Glutamatergic neuron (in vitro differentiated cells): ENCODE measurements around the gene CMTM3. TPM values are rescaled to one million over a fixed set of nuclear protein-coding genes. Genes with fewer than 3 reads are reported as not detected.
"Not testable (repeated sequence)": the region's sequence is repeated elsewhere in the genome, so short reads cannot be mapped to it uniquely, and the experiment has no call there.

Experiments used
- DNase-seq: peaks from one replicate; pipeline ENCODE4 v3.0.0; 2022
- H3K27ac Mint-ChIP-seq: one replicate; pipeline ENCODE4 v1.8.0; 2020; ENCODE audit warnings: mild to moderate bottlenecking, mixed read lengths, inconsistent platforms; ENCODE audit not compliant: unreplicated experiment
- H3K27me3 Mint-ChIP-seq: one replicate; pipeline ENCODE4 v1.8.0; 2020; ENCODE audit warnings: mild to moderate bottlenecking, moderate library complexity, mixed read lengths, inconsistent platforms; ENCODE audit not compliant: unreplicated experiment
- H3K36me3 Mint-ChIP-seq: one replicate; pipeline ENCODE4 v1.8.0; 2020; ENCODE audit warnings: mild to moderate bottlenecking, mixed read lengths, inconsistent platforms; ENCODE audit not compliant: unreplicated experiment
- H3K4me1 Mint-ChIP-seq: one replicate; pipeline ENCODE4 v1.8.0; 2020; ENCODE audit warnings: mild to moderate bottlenecking, low read depth, mixed read lengths, inconsistent platforms; ENCODE audit not compliant: unreplicated experiment
- H3K4me3 Mint-ChIP-seq: one replicate; pipeline ENCODE4 v1.8.0; 2020; ENCODE audit warnings: mild to moderate bottlenecking, mixed read lengths, inconsistent platforms; ENCODE audit not compliant: unreplicated experiment
- H3K9me3 Mint-ChIP-seq: one replicate; pipeline ENCODE4 v1.8.0; 2020; ENCODE audit warnings: mild to moderate bottlenecking, moderate library complexity, mixed read lengths, inconsistent platforms; ENCODE audit not compliant: unreplicated experiment
- CTCF ChIP-seq: fragments of 200-600 bp; sonication (generic); IDR thresholded peaks from one replicate; pipeline ENCODE4 v1.5.0; 2021; ENCODE audit not compliant: partially characterized antibody, unreplicated experiment
- total RNA-seq: library from RNA; stranded (reverse); fragmentation: NEBNext Ultra II Directional; extraction: Animal tissue kit (Norgen Biotek cat#: 25700); gene quantifications from one replicate; pipeline ENCODE4 v1.2.1, GENCODE V29; 2021; ENCODE audit not compliant: unreplicated experiment

CMTM3 gene
- total RNA-seq, 1 donor from 2014 or later = 45.8 TPM

DNA sequence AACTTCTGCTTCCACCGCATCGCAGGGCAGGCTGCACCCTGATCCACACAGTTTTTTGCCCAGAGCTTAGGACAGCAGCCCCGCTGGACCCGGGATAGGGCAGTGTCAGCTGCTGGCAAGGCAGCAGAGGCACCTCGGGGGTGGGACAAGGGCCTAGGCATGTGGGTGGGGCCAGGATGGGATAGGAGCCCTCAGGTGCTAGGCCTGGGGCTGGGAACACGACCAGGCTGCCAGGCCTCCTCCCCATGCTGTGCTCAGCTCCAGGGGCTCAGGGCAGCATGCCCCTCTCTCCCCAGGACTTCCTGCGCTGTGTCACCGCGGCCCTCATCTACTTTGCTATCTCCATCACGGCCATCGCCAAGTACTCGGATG, 4.6 kb downstream of the CMTM3 start:
- DNase-seq = no peak
- Mint-ChIP-seq H3K36me3 (no peaks in the 10 kb centered on the region), H3K27ac (no peak overlapping the region), H3K4me1 (peaks cover 24% of the 10 kb centered on the region), H3K9me3 (peaks cover 7% of the 10 kb centered on the region), H3K4me3 (no peak overlapping the region), H3K27me3 (peaks cover 12% of the 10 kb centered on the region)
- no peak for TF ChIP-seq CTCF

DNA sequence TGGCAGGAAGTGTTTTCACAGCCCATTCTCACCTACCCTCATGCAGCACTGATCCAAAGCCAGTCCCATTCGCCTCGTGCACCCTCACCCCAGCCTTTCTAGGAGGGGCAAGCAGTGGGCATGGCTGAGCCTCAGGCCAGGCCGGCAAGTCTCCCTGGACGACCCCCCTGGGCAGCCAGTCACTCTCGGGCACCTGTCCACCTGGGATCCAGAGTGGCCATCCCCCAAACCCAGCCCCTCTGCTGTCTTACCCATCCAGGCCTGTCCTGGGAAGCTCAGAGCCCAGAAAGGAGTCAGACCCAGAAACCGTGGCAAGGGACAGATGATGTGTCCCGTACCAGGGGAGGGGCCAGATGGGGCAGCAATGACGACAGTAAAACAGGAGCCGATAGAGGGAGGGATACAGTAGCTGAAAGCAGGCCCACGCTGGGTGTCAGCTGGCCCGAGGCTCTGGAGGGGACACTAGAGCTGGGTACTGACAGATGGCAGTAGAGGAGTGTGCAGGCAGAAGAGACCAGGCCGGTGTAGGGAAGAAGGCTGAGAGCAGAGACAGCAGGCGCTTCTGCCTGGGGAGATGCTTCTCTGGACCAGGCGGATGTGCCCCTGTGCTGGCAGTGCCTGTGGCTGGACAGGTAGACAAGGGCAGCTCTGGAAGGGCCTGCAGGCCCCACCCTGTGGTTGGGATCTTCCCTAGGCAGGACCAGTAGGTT, 5.8 kb downstream of the CMTM3 start:
- Mint-ChIP-seq H3K36me3 (no peaks in the 10 kb centered on the region), H3K4me1 (peaks cover 24% of the 10 kb centered on the region)

GRCh38 chr16:66611911-66612310, 7.4 kb downstream of the CMTM3 start:
- H3K36me3 Mint-ChIP-seq = not testable (repeated sequence)

More for the DNA sequence above, 5.8 kb downstream of the CMTM3 start:
- H3K27me3 Mint-ChIP-seq = peaks cover 10% of the 10 kb centered on the region
- peak overlapping the region; percentile 61 for H3K4me3 Mint-ChIP-seq
- no peak for TF ChIP-seq CTCF
- peaks cover 7% of the 10 kb centered on the region for H3K9me3 Mint-ChIP-seq
- DNase-seq = peak; percentile 60
- peak overlapping the region; percentile 95 for H3K27ac Mint-ChIP-seq

GRCh38 chr16:66612422-66612821, 7.9 kb downstream of the CMTM3 start:
- H3K36me3 Mint-ChIP-seq = no peaks in the 10 kb centered on the region
- H3K27ac Mint-ChIP-seq = no peak overlapping the region
- DNase-seq = no peak
- H3K4me1 Mint-ChIP-seq = peaks cover 17% of the 10 kb centered on the region
- H3K4me3 Mint-ChIP-seq = no peak overlapping the region
- H3K9me3 Mint-ChIP-seq = peaks cover 7% of the 10 kb centered on the region
- TF ChIP-seq CTCF = no peak
- H3K27me3 Mint-ChIP-seq = peaks cover 7% of the 10 kb centered on the region

More at GRCh38 chr16:66611911-66612310, 7.4 kb downstream of the CMTM3 start:
- H3K4me1 Mint-ChIP-seq = peaks cover 20% of the 10 kb centered on the region
- not testable (repeated sequence) for H3K27ac Mint-ChIP-seq, H3K27me3 Mint-ChIP-seq, DNase-seq, H3K4me3 Mint-ChIP-seq, H3K9me3 Mint-ChIP-seq

GRCh38 chr16:66614161-66614802, 9.8 kb downstream of the CMTM3 start:
- TF ChIP-seq CTCF = no peak
- Mint-ChIP-seq H3K36me3 (no peaks in the 10 kb centered on the region), H3K4me1 (peaks cover 18% of the 10 kb centered on the region), H3K27ac (no peak overlapping the region), H3K9me3 (peaks cover 7% of the 10 kb centered on the region), H3K4me3 (no peak overlapping the region), H3K27me3 (peaks cover 7% of the 10 kb centered on the region)
- DNase-seq = no peak
